HL-60 (cell line): Measurements from ENCODE around the gene TUBGCP6.

ENCODE experiments used
- CTCF ChIP-seq: IDR thresholded peaks from one replicate; pipeline ENCODE4 v1.5.1; 2011; ENCODE audit warnings: low read length, control low read depth, inconsistent platforms; ENCODE audit not compliant: insufficient read depth
- GABPA ChIP-seq: IDR thresholded peaks from 2 replicates; pipeline ENCODE4 v1.6.1; 2012; ENCODE audit warnings: low read depth
- POLR2AphosphoS5 ChIP-seq: IDR thresholded peaks from 2 replicates; pipeline ENCODE4 v1.6.1; 2012; ENCODE audit warnings: low read depth
- TF ChIP-seq, protein P1 (sequence below): IDR thresholded peaks from 2 replicates; pipeline ENCODE4 v1.6.1; 2012; ENCODE audit warnings: low read depth; ENCODE audit not compliant: insufficient replicate concordance

DNA sequence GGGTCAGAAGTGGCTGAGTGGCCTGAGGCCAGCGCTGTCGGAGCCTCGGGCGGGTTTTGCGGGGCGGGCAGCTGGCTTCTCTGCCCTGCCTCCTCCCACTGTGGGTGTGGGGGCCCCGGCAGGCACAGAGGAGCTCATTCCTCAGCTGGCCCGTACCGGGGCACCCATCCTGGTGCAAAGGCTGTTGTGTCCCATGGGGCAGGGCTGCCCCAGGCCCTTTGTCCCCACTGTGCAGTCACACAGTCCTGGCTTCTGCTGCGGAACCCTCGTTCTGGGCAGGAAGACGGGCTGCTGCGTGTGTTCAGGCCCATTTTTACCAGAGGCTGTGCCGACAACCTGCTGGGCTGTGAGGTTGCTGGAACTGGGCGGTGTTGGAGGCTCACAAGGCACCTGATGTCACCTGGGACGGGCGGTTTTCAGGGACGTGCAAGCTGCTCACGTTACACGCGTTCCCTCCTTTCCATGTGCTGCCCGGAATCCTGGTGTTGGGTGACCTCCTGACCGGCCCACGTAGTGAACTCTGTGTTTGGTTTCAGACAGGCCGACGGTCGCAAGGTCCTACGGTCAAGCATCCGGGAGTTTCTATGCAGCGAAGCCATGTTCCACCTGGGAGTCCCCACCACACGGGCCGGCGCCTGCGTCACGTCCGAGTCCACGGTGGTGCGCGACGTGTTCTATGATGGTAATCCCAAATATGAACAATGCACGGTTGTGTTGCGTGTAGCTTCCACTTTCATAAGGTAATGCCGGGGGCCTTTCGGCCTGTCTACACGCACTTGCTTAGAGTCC is 38.8 kb downstream of the TUBGCP6 start:
- no peak for TF ChIP-seq CTCF
- TF ChIP-seq POLR2AphosphoS5, result no peak
- TF ChIP-seq GABPA, result no peak
- TF ChIP-seq, protein P1, sequence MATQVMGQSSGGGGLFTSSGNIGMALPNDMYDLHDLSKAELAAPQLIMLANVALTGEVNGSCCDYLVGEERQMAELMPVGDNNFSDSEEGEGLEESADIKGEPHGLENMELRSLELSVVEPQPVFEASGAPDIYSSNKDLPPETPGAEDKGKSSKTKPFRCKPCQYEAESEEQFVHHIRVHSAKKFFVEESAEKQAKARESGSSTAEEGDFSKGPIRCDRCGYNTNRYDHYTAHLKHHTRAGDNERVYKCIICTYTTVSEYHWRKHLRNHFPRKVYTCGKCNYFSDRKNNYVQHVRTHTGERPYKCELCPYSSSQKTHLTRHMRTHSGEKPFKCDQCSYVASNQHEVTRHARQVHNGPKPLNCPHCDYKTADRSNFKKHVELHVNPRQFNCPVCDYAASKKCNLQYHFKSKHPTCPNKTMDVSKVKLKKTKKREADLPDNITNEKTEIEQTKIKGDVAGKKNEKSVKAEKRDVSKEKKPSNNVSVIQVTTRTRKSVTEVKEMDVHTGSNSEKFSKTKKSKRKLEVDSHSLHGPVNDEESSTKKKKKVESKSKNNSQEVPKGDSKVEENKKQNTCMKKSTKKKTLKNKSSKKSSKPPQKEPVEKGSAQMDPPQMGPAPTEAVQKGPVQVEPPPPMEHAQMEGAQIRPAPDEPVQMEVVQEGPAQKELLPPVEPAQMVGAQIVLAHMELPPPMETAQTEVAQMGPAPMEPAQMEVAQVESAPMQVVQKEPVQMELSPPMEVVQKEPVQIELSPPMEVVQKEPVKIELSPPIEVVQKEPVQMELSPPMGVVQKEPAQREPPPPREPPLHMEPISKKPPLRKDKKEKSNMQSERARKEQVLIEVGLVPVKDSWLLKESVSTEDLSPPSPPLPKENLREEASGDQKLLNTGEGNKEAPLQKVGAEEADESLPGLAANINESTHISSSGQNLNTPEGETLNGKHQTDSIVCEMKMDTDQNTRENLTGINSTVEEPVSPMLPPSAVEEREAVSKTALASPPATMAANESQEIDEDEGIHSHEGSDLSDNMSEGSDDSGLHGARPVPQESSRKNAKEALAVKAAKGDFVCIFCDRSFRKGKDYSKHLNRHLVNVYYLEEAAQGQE, result no peak
